ENCODE results near the gene DUSP12. TPM values are rescaled to one million over a fixed set of nuclear protein-coding genes. Genes with fewer than 3 reads are reported as not detected.

The DUSP12 gene, protein sequence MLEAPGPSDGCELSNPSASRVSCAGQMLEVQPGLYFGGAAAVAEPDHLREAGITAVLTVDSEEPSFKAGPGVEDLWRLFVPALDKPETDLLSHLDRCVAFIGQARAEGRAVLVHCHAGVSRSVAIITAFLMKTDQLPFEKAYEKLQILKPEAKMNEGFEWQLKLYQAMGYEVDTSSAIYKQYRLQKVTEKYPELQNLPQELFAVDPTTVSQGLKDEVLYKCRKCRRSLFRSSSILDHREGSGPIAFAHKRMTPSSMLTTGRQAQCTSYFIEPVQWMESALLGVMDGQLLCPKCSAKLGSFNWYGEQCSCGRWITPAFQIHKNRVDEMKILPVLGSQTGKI
- 57.0 and 65.0 TPM in 2 replicates for total RNA-seq (2022)
- percentile 96 among the genes with signal in this experiment for Bru-seq, nascent RNA
- percentile 93 among the genes with signal in this experiment for BruChase-seq, experiment 1, labeled RNA remaining after a 6-hour chase
- BruChase-seq, experiment 2, labeled RNA remaining after a 2-hour chase = percentile 96 among the genes with signal in this experiment
- long read RNA-seq, transcript DUSP12-201 (6 exons, 1,270 nt) = major isoform, 72 of 124 reads
- long read RNA-seq, partial matches to known transcripts = 2 of 124 reads
- long read RNA-seq, other reads (novel, unspliced or antisense) = 49 of 124 reads

DNA sequence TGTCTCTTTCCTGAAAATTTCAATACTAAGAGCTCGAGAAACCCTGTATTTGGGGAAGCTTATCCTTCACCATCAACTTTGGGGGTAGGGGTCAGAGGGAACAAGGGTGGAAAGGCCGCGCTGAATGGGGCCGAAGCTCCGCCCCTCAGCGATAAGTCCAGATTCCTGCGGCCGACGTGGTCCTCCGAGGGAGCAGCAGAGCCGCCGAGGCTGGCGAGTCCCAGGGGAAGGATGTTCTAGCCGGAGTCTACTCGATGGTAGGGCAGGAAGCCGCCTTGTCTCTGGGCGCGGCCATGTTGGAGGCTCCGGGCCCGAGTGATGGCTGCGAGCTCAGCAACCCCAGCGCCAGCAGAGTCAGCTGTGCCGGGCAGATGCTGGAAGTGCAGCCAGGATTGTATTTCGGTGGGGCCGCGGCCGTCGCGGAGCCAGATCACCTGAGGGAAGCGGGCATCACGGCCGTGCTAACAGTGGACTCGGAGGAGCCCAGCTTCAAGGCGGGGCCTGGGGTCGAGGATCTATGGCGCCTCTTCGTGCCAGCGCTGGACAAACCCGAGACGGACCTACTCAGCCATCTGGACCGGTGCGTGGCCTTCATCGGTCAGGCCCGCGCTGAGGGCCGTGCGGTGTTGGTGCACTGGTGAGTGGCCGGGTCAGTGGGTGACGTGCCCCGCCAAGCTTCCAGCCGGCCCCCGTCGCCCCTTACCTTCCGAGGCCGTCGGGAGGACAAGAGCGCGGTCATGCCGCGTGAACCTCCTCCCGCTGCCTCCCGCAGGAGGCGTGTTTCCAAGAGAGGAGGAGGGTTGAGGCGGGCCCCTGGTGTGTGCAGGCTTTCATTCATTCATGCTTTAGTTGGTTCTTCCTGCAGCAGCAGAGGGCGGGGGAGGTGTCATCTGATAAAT lies at the start of gene DUSP12:
TSS of gene DUSP12 (plus strand) at position 278 of the 899 bp plus-strand sequence. CDS start at position 294, 16 bp downstream.
- Mint-ChIP-seq H3K4me1 (ENCODE audit: insufficient read depth, unreplicated experiment) (peaks cover 29% of the 10 kb centered on the region), H3K9me3 (ENCODE audit: unreplicated experiment) (no peaks in the 10 kb centered on the region), H3K27me3 (ENCODE audit: insufficient read depth, unreplicated experiment) (no peaks in the 10 kb centered on the region), H3K27ac (ENCODE audit: low read depth, unreplicated experiment) (peak within 1 kb of the TSS; percentile 95), H3K36me3 (ENCODE audit: insufficient read depth, unreplicated experiment) (peaks cover 49% of the 10 kb centered on the region), H3K4me3 (ENCODE audit: unreplicated experiment) (peak within 1 kb of the TSS; percentile 92)
- TF ChIP-seq, protein P1, sequence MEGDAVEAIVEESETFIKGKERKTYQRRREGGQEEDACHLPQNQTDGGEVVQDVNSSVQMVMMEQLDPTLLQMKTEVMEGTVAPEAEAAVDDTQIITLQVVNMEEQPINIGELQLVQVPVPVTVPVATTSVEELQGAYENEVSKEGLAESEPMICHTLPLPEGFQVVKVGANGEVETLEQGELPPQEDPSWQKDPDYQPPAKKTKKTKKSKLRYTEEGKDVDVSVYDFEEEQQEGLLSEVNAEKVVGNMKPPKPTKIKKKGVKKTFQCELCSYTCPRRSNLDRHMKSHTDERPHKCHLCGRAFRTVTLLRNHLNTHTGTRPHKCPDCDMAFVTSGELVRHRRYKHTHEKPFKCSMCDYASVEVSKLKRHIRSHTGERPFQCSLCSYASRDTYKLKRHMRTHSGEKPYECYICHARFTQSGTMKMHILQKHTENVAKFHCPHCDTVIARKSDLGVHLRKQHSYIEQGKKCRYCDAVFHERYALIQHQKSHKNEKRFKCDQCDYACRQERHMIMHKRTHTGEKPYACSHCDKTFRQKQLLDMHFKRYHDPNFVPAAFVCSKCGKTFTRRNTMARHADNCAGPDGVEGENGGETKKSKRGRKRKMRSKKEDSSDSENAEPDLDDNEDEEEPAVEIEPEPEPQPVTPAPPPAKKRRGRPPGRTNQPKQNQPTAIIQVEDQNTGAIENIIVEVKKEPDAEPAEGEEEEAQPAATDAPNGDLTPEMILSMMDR (IDR thresholded peaks at IDR 0.05; ENCODE audit: unreplicated experiment) = no peak
- BruUV-seq (replicated peaks) = TSS peak; percentile 32
- CTCF ChIA-PET = interaction anchor here (0.5 to 3.8 kb wide), 20 partner anchors 9 to 1317 kb away, joined by 3 to 31 read pairs (median 4); partner anchors contain the start of gene ATF6
- peak; percentile 98 for DNase-seq (ENCODE audit: unreplicated experiment)
- intact Hi-C loops (cut with micrococcal nuclease) = loop anchor here (1.0 kb wide), 1 partner anchor 16 kb away; no protein-coding TSS in a partner anchor
- POLR2A ChIA-PET = interaction anchor here (0.6 to 5.7 kb wide), 30 partner anchors 9 to 1718 kb away, joined by 3 to 59 read pairs (median 4); partner anchors contain the start of genes ATF6, DEDD, F11R and FCGR2A

DNA sequence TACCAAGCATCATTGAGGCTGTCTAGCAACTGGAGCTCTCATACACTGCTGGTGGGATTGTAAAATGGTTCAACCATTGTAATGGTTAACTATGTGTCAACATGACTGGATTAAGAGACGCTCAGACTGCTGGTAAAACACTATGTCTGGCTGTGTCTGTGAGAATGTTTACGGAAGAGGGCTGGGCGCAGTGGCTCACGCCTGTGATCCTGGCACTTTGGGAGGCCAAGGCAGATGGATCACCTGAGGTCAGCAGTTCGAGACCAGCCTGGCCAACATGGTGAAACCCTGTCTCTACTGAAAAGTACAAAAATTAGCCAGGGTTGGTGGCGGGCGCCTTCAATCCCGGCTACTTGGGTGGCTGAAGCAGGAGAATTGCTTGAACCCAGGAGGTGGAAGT lies 47.3 kb upstream of the DUSP12 start:
- Mint-ChIP-seq H3K36me3 (ENCODE audit: insufficient read depth, unreplicated experiment) (no peaks in the 10 kb centered on the region), H3K27ac (ENCODE audit: low read depth, unreplicated experiment) (no peak overlapping the region), H3K27me3 (ENCODE audit: insufficient read depth, unreplicated experiment) (no peaks in the 10 kb centered on the region), H3K9me3 (ENCODE audit: unreplicated experiment) (no peaks in the 10 kb centered on the region), H3K4me3 (ENCODE audit: unreplicated experiment) (no peak overlapping the region), H3K4me1 (ENCODE audit: insufficient read depth, unreplicated experiment) (no peaks in the 10 kb centered on the region)
- ChIA-PET POLR2A (interaction anchor here (1.1 to 1.3 kb wide), 2 partner anchors 10 to 24 kb away, joined by 3 to 5 read pairs; no protein-coding TSS in a partner anchor), CTCF (interaction anchor here (0.9 kb wide), 1 partner anchor 38 kb away, joined by 3 read pairs; no protein-coding TSS in a partner anchor)
- no peak for DNase-seq (ENCODE audit: unreplicated experiment)
- no TSS peak for BruUV-seq (replicated peaks)
- intact Hi-C loops (cut with micrococcal nuclease) = no loop called here
- TF ChIP-seq, protein P1 (IDR thresholded peaks at IDR 0.05; ENCODE audit: unreplicated experiment) = no peak

DNA sequence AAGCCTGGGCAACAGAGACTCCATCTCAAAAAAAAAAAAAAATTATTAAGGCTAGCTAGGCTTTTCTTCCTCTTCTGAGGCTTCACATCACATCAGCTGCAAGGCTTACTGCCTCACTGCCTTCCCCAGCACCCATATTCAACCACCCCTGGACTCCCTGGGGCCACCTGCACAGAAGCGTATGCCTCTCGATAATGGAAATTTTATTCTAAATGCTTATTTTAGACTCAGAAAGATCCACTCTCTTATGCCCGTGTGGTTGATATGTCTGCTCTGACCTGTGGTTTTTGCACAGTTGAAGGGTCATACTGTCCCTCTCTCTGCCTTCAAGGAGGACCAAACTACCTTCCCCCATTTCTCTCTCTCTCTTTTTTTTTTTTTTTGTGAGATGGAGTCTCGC lies 44.0 kb upstream of the DUSP12 start:
- Mint-ChIP-seq H3K9me3 (ENCODE audit: unreplicated experiment) (no peaks in the 10 kb centered on the region), H3K27me3 (ENCODE audit: insufficient read depth, unreplicated experiment) (no peaks in the 10 kb centered on the region), H3K4me3 (ENCODE audit: unreplicated experiment) (no peak overlapping the region), H3K4me1 (ENCODE audit: insufficient read depth, unreplicated experiment) (peaks cover 3% of the 10 kb centered on the region), H3K36me3 (ENCODE audit: insufficient read depth, unreplicated experiment) (no peaks in the 10 kb centered on the region), H3K27ac (ENCODE audit: low read depth, unreplicated experiment) (no peak overlapping the region)
- DNase-seq (ENCODE audit: unreplicated experiment) = no peak
- ChIA-PET POLR2A (interaction anchor here (0.7 kb wide), 1 partner anchor 9 kb away, joined by 4 read pairs; no protein-coding TSS in a partner anchor), CTCF (interaction anchor here (0.6 kb wide), 1 partner anchor 207 kb away, joined by 4 read pairs; no protein-coding TSS in a partner anchor)
- BruUV-seq (replicated peaks) = no TSS peak
- intact Hi-C loops (cut with micrococcal nuclease) = no loop called here
- TF ChIP-seq, protein P1 (IDR thresholded peaks at IDR 0.05; ENCODE audit: unreplicated experiment) = no peak
